ENCODE measurements around the gene FRMD1. TPM values are rescaled to one million over a fixed set of nuclear protein-coding genes. Genes with fewer than 3 reads are reported as not detected.

FRMD1 gene
- total RNA-seq, 2 experiments from 2014 or later = not detected

DNA sequence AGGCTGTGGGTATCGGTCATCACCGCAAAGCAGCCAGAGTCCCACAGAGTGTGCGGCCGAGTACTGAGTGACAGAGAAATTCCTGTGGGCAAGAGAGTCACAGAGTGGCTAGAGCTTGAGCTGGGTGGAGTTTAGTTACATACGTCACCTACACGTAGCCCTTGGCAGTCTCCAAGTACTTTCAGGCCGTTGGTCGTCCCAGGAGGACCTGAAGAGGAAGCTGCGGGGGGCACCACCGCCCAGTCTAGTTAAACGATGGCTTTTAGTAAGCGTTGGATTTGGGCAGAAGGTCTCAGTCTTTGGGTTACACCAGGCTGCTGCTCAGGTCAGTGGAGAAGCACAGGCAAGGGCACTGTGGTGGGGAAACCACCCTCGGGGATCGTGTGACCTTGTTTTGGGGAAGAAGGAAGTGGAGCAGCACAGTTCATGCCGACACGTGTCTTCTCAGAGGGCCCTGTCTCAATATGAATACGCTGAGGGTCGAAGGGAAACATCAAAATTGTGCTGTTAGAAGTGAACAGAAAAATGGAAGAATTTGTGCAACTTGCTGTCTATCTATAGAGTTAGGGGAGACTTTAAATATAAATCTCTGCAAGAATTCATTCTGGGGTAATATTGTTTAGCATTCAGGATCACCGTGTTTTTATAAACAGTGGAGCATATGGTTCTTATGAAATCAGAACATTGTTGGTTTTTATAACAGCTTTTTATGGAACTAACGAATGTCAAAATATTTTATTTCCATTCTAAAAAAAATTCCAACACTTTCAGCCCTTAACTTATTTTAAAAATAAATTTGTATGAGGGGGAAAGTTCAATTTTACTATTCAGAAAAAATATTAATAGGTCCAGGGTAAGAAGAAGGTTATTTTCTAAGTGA is 52.9 kb downstream of the FRMD1 start:
- ATAC-seq (ENCODE audit: low read depth) (no peak), DNase-seq (no peak)
- no peak overlapping the region for H3K27ac Mint-ChIP-seq
- H3K27me3 Mint-ChIP-seq = no peaks in the 10 kb centered on the region
- POLR2A ChIA-PET = no interaction called here
- H3K4me1 Mint-ChIP-seq = no peaks in the 10 kb centered on the region
- H3K4me3 Mint-ChIP-seq = no peak overlapping the region
- H3K36me3 Mint-ChIP-seq = no peaks in the 10 kb centered on the region
- H3K9me3 Mint-ChIP-seq = no peaks in the 10 kb centered on the region

DNA sequence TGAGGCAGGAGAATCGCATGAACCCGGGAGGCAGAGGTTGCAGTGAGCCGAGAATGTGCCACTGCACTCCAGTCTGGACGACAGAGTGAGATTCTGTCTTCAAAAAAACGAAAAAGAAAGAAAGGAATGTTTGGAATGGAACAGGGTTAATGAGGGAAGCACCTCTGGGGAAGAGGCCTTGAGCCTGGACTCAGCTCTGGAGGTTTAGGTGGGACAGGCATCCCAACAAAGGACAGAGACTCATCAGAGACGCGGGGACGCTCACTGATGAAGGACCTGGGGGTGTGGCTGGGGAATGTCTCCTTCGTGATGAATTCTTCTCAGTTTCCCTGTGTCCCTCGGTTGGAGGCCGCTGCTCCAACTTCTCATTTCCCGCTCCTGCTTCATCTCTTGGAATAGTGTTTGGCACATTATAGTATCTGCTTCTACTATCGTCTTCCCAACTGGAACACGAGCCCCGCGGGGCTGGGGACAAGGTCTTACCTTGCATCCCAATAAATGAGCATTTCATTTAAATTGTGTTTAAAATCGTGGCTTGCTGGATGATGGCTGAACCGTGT is 54.0 kb downstream of the FRMD1 start:
- Mint-ChIP-seq H3K9me3 (no peaks in the 10 kb centered on the region), H3K27me3 (peaks cover 2% of the 10 kb centered on the region), H3K36me3 (no peaks in the 10 kb centered on the region), H3K27ac (no peak overlapping the region), H3K4me1 (no peaks in the 10 kb centered on the region), H3K4me3 (no peak overlapping the region)
- DNase-seq = no peak
- POLR2A ChIA-PET = no interaction called here
- ATAC-seq (ENCODE audit: low read depth) = no peak

DNA sequence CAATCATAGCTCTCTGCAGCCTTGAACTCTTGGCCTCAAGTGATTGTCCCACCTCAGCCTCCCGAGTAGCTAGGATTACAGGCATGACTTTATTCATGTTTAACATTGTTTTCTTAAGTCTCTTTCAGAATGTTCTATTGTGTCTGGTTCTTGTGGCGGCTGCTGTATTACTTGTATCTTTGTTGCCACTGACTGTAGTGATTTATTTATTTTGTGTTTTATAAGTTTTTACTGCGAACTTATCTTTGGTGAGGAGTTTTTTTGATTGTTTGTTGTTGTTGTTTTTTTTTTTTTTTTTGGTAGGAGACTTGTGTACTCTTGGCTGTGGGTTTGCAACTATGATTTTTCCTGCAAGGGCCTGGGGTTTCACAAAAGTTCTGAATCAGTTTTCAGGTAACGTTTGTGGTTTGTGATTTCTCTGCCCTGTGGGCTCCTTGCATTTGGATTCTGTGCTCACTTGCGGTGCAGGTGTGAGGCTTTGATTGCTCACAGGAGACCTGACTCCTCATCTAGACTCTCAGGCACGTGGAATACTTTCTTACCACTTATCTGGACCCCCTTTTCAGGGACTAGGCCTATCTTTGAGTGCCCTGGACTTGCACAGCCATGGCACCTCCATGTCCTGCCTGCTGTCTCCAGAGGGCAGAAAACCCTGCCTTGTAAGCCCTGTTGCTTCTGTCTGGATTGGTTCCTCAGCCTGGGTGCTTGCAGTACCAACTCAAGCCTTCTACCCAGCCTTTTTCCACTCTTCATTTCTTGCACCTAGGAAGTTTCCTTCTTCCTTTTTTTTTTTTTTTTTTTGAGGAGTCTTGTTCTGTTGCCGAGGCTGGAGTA is 56.3 kb downstream of the FRMD1 start:
- H3K4me3 Mint-ChIP-seq = no peak overlapping the region
- POLR2A ChIA-PET = no interaction called here
- ATAC-seq (ENCODE audit: low read depth) (no peak), DNase-seq (no peak)
- no peaks in the 10 kb centered on the region for H3K36me3 Mint-ChIP-seq
- H3K9me3 Mint-ChIP-seq = peaks cover 3% of the 10 kb centered on the region
- peaks cover 4% of the 10 kb centered on the region for H3K27me3 Mint-ChIP-seq
- H3K27ac Mint-ChIP-seq = no peak overlapping the region
- H3K4me1 Mint-ChIP-seq = no peaks in the 10 kb centered on the region

DNA sequence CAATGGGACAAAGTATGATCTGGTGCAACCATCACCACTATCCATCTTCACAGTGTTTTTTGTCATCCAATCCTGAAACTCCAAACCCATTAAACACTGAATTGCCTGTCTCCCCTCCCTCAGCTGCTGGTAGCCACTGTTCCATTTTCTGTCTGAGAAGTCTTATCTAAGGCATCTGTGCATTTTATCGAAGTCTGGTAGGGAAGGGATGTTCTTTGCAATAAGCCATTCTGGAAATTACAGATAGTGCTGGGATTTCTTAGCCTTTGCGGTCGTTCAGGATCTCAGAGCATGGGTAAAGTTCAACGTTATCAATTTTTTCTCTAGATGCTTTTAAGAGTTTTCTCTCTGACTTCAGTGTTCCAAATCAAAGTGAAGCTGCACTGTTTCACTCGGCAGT is 57.4 kb downstream of the FRMD1 start:
- H3K36me3 Mint-ChIP-seq = no peaks in the 10 kb centered on the region
- ATAC-seq (ENCODE audit: low read depth) (no peak), DNase-seq (no peak)
- POLR2A ChIA-PET = no interaction called here
- H3K4me1 Mint-ChIP-seq = no peaks in the 10 kb centered on the region
- H3K27me3 Mint-ChIP-seq = peaks cover 4% of the 10 kb centered on the region
- no peak overlapping the region for H3K4me3 Mint-ChIP-seq
- H3K27ac Mint-ChIP-seq = no peak overlapping the region
- H3K9me3 Mint-ChIP-seq = peaks cover 4% of the 10 kb centered on the region

DNA sequence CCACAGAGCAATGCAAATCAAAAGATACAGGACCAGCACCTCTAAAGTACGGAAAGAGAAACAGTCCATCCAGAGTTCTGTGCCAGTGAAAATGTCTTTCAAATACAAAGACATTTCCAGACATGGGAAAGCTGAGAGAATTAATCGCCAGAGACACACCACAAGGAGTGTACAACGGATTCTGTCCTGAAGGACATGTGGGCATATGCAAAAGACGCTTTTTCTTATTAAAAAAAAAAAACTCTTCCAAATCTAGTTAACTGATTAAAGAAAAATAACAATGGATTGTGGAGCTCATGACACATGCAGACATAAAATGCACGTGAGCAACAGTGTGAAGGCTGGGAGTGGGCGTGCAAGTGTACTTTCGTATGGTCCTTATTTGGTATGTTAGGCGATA is 58.8 kb downstream of the FRMD1 start:
- Mint-ChIP-seq H3K27ac (no peak overlapping the region), H3K4me3 (no peak overlapping the region), H3K36me3 (no peaks in the 10 kb centered on the region), H3K27me3 (peaks cover 4% of the 10 kb centered on the region), H3K9me3 (peaks cover 6% of the 10 kb centered on the region), H3K4me1 (no peaks in the 10 kb centered on the region)
- ATAC-seq (ENCODE audit: low read depth) = no peak
- POLR2A ChIA-PET = no interaction called here
- no peak for DNase-seq

DNA sequence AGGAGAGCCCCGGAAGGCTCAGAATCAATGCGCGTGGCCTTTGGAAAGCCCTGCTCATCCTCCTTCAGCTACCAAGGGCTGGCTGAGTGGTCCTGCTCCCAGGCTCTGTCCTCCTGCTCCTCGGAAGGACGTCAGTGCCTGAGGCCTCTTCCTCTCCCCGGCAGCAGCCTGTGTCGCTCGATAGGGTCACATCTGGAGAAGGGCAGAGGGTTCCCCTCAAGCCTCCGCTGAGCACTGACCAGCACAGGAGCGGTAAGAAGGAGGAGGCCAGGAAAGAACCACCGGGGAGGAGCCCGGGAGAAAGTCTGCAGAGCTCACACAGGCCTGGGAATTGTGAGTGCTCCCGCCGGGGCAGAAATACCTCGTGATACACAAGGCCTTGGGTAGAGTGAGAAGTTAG is 60.3 kb downstream of the FRMD1 start:
- Mint-ChIP-seq H3K27ac (no peak overlapping the region), H3K9me3 (peaks cover 7% of the 10 kb centered on the region), H3K4me1 (no peaks in the 10 kb centered on the region), H3K4me3 (no peak overlapping the region), H3K27me3 (peaks cover 6% of the 10 kb centered on the region), H3K36me3 (no peaks in the 10 kb centered on the region)
- POLR2A ChIA-PET = no interaction called here
- DNase-seq (no peak), ATAC-seq (ENCODE audit: low read depth) (no peak)

DNA sequence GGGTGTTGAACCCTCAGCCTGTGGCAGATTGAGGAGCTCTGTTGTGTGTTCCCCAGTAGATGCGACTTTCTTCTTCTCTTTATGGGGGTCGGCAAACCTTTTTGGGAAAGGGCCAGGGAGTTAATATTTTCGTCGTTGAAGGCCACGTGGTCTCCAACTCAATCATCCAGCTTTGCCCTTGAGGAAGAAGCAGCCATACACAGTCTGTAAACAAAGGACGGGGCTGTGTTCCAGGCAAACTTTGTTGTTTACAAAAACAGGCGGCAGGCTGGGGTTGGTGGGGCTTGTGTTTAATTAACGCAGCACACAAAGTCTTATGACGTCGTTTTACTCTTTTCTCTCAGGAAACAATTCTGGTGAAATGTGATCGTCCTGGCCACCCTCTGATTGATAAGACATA is 61.4 kb downstream of the FRMD1 start:
- no peak for ATAC-seq (ENCODE audit: low read depth)
- H3K27ac Mint-ChIP-seq = no peak overlapping the region
- POLR2A ChIA-PET = no interaction called here
- H3K27me3 Mint-ChIP-seq = peaks cover 6% of the 10 kb centered on the region
- no peaks in the 10 kb centered on the region for H3K4me1 Mint-ChIP-seq
- no peak for DNase-seq
- H3K4me3 Mint-ChIP-seq = no peak overlapping the region
- peaks cover 7% of the 10 kb centered on the region for H3K9me3 Mint-ChIP-seq
- H3K36me3 Mint-ChIP-seq = no peaks in the 10 kb centered on the region

DNA sequence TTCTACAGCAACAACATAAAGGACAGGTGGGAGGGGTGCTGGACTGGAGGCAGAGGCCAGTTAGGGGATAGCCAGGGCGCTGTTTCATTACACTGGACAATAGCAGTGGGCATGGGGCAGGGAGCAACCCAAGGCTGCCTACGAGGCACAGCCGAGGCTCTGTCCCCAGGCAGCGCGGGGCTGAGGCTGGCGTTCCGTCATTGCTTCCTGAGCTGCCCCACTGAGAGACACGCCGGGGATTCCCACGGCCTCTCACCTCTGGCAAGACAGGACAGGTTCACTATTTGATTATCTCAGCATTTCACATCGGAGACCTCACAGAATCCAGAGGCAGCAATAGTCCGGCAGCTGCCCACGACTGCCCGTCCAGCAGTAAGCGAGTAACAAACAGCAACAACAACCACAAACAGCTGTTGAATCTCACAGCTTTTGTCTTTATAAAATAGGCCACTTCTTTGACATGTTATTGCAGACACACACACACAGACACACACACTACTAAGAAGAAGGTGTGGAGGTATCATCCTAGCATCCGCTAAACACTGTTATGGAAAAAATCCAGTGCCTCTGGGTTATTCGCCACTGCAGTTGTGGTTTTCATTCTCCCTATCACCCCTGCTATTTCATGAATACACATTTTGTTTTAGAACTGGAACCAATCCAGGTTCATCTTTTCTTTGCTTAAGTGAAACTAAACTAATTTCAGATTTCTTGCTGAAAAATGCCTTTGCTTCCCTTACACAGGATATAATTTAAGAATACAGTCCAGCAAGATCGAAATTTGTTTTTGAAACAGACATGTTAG is 62.1 kb downstream of the FRMD1 start:
- no peak overlapping the region for H3K27ac Mint-ChIP-seq
- no peak for DNase-seq
- no peak for ATAC-seq (ENCODE audit: low read depth)
- H3K4me1 Mint-ChIP-seq = no peaks in the 10 kb centered on the region
- no peaks in the 10 kb centered on the region for H3K36me3 Mint-ChIP-seq
- H3K27me3 Mint-ChIP-seq = peaks cover 6% of the 10 kb centered on the region
- H3K4me3 Mint-ChIP-seq = no peak overlapping the region
- POLR2A ChIA-PET = no interaction called here
- H3K9me3 Mint-ChIP-seq = peaks cover 9% of the 10 kb centered on the region

DNA sequence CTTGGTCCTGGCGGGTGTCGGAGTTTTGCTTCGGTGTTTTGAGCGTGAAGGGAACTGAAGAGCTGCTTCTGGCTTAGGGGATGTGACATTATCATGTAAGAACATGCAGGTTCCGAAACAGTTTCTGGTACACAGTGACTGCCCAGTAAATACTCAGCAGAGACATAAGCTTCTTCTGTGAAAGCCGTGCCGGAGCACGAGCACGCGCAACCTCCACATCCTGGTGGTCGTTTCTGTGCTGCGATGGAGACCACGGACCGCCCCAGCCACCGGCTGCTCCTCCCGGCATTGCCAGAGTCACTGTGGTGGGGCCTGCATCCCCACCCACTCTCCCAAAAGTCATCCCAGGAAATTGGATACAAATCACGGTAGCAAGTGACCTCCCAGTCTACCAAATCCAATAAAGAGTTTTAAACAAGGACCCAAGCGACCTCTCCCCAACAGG is 62.8 kb downstream of the FRMD1 start:
- no peak overlapping the region for H3K27ac Mint-ChIP-seq
- no peak overlapping the region for H3K4me3 Mint-ChIP-seq
- peaks cover 11% of the 10 kb centered on the region for H3K9me3 Mint-ChIP-seq
- ATAC-seq (ENCODE audit: low read depth) (no peak), DNase-seq (no peak)
- peaks cover 6% of the 10 kb centered on the region for H3K27me3 Mint-ChIP-seq
- H3K4me1 Mint-ChIP-seq = no peaks in the 10 kb centered on the region
- H3K36me3 Mint-ChIP-seq = no peaks in the 10 kb centered on the region
- POLR2A ChIA-PET = no interaction called here

DNA sequence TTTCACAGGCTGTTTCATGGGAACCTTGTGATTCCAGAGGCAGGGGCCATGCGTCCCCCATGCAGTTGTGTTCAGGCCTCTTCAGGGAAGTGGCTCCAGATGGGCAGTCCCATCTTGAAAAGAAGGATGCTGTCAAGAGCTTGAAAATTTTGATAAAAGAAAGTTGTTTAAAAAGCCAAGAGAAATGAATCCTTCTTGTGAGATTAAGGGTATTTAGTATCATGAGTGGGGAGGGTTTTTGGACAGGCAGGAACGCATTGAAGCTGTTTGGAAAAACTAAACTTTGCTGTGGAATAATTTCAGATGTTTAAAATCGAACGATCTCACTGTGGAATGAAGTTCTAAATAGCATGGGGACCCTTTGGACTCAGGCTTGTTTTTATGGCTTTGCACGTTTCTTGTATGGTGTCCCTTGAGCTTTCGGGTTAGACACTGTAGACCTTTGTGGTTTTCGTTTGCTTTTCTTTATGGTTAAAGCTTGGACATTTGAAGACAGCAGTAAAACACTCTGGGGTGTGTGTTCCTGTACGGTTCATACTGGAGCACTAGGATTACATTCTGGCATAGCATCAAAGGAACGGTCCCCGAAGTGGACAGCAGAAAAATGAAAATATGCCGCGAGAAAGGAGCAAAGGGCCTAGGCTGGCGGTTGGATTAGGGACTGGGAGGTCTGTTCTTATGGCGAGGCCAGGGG is 63.4 kb downstream of the FRMD1 start:
- Mint-ChIP-seq H3K36me3 (no peaks in the 10 kb centered on the region), H3K27me3 (peaks cover 6% of the 10 kb centered on the region), H3K4me3 (no peak overlapping the region), H3K27ac (no peak overlapping the region), H3K4me1 (no peaks in the 10 kb centered on the region), H3K9me3 (peaks cover 13% of the 10 kb centered on the region)
- POLR2A ChIA-PET = no interaction called here
- DNase-seq (no peak), ATAC-seq (ENCODE audit: low read depth) (no peak)

DNA sequence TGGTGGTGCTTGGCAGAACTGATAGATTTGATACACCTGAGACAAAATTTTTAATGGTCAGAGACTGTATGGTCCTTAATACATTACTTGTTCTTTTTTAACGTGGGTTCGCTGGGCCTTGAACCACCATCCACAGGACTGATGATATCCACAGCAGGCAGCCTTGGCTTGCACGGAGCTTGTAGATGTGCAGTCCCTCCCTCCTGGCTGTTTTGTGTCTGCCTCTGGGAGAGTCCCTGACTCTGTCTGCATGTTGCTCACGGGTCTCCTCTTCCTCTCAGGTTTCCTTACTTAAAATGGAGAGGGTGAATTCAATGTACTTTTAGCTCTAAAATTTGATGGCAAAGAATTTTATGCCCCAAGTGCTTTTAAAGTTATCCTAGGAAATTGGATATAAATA is 64.0 kb downstream of the FRMD1 start:
- ATAC-seq (ENCODE audit: low read depth) = no peak
- H3K27me3 Mint-ChIP-seq = peaks cover 4% of the 10 kb centered on the region
- no peak for DNase-seq
- H3K4me1 Mint-ChIP-seq = no peaks in the 10 kb centered on the region
- H3K9me3 Mint-ChIP-seq = peaks cover 17% of the 10 kb centered on the region
- no peak overlapping the region for H3K4me3 Mint-ChIP-seq
- H3K27ac Mint-ChIP-seq = no peak overlapping the region
- no peaks in the 10 kb centered on the region for H3K36me3 Mint-ChIP-seq
- POLR2A ChIA-PET = no interaction called here

DNA sequence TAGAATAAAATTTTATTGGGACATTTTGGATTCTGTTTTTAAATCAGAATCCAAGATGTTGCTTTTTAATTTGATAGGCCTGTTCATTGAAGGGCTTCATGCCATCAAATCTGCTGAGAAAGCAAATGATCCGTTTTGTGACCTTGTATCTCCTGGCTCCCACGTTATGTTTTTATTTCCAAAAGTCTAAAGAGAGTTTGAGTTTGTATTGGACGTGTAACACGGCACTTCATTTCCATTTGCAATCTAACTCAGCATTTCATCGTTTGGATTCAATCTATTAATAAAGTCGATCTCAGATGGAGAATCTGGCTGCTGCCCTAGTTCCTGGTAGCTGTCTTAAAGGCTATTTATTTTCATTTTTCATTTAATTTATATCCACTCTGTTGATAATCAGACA is 64.6 kb downstream of the FRMD1 start:
- no peak for DNase-seq
- no peak overlapping the region for H3K4me3 Mint-ChIP-seq
- POLR2A ChIA-PET = no interaction called here
- no peaks in the 10 kb centered on the region for H3K36me3 Mint-ChIP-seq
- no peaks in the 10 kb centered on the region for H3K4me1 Mint-ChIP-seq
- no peak overlapping the region for H3K27ac Mint-ChIP-seq
- peaks cover 17% of the 10 kb centered on the region for H3K9me3 Mint-ChIP-seq
- ATAC-seq (ENCODE audit: low read depth) = no peak
- peaks cover 3% of the 10 kb centered on the region for H3K27me3 Mint-ChIP-seq

Data from activated naive CD8-positive, alpha-beta T cell treated with anti-CD3 and anti-CD28 coated beads, Interleukin-2, amount 10 ng/mL, durations not matched to agents 7 days and 5 days (primary cell).